Subcutaneous adipose tissue (tissue), 4 donors: ENCODE results near the gene CSF1R. TPM values are rescaled to one million over a fixed set of nuclear protein-coding genes. Genes with fewer than 3 reads are reported as not detected.

Experiments used
- total RNA-seq, 4 donors: library from RNA; depleted of rRNA; stranded (reverse); fragments of >200 nt; gene quantifications; one replicate each; pipeline ENCODE4 v1.1.0, GENCODE V29; 2016
- TF ChIP-seq, protein P1 (sequence below): fragments of 450-650 bp; IDR thresholded peaks from one replicate; pipeline ENCODE4 v1.5.1; 2016; ENCODE audit warnings: low read depth, mild to moderate bottlenecking, control low read depth, antibody characterized with exemption, moderate library complexity

CSF1R gene
- 100 to 1,000 TPM in 2 of 4 donors, 10 to 100 TPM in 2; 35.2 to 152 (median 79.7) TPM for total RNA-seq

DNA sequence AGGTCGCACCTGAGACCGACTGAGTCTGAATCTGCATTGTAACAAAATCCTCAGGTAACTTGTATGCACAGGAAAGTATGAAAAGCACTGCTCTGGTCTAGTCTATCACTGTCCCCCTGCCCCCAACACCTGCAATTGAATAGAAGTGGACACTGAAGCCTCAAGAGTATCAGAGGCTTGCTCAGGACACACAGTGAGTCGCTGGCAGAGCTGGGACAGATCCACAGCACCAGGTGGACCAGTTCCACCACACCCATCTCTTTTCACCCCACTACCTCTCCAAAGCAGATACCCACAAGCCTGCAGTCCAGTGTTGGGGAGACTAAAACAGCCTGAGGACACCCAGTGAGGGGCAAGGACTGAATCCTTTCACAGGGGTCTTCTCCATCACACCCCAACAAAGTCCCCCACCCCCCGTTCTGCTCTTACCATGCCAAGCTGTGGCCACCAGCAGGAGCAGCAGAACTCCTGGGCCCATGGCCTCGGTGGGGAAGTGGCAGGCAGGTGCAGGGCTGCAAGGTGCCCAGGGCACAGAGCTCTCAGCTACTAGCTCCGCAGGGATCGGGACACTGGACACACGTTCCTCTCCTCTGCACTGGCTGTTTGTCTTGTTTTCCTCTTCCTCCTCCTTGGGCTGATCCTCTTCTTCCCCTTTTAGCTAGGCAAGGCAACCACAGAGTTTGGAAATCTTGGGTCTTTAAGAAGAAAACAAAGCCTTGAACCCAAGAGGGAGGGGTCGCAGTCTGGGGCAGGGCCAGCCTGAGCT, at the start of gene CSF1R:
Gene CSF1R (minus strand): TSS at position 605 of the 766 bp plus-strand sequence. CDS start 127 bp downstream, at position 478.
- TF ChIP-seq, protein P1, sequence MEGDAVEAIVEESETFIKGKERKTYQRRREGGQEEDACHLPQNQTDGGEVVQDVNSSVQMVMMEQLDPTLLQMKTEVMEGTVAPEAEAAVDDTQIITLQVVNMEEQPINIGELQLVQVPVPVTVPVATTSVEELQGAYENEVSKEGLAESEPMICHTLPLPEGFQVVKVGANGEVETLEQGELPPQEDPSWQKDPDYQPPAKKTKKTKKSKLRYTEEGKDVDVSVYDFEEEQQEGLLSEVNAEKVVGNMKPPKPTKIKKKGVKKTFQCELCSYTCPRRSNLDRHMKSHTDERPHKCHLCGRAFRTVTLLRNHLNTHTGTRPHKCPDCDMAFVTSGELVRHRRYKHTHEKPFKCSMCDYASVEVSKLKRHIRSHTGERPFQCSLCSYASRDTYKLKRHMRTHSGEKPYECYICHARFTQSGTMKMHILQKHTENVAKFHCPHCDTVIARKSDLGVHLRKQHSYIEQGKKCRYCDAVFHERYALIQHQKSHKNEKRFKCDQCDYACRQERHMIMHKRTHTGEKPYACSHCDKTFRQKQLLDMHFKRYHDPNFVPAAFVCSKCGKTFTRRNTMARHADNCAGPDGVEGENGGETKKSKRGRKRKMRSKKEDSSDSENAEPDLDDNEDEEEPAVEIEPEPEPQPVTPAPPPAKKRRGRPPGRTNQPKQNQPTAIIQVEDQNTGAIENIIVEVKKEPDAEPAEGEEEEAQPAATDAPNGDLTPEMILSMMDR: no peak

DNA sequence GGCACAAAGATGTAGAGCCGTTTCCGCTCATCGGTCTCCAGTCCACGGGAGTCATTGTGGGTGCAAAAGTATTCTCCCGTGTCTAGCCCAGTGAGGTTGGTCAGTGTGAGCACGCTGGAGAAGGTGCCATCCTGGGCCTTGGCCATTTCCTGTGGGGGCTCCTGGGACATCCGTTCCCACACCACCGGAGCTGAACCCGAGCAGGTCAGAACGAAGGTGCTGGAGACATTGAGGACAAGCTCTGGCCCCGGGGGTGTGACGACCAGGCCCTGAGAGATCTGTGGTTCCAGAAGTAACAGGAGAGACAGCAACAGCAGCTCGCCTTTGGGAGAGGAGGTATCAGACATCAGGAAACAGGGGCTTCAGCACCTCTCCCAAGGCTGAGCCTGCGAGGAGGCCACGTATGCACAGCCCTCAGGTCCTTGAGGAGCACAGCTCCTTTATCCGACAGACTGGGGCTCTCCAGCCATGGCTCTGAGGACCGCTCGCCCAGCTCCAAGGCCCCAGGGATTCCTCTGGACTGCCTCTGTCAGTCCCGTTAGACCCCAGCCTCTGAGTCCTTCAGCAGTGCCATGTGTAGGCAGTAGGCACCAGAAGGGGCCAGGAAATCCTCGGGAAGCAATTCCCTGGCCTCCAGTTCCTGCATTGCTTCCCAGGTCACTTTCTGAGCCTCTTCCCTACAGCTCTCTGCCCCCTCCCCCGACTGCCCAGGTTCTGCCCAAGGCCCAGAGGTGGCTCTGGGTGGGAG, 49.4 kb upstream of the CSF1R start:
- TF ChIP-seq, protein P1: no peak

DNA sequence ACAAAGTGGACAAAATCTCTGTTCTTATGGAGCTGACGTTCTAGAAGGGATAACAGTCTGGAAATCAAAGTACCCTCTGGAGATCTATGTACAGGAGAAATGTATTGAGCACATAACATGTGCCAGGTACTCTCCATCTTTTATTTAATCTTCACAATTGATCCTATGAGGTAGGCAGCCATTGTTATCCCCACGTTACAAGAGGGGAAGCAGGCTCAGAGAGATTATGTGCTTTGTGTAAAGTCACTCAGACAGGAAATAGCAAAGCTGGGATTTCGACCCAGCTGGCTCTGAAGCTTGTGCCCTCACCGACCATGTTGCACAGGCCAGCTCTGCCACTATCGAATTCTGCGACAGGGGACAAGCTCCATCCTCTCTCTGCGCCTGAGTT, 47.8 kb upstream of the CSF1R start:
- TF ChIP-seq, protein P1: no peak

DNA sequence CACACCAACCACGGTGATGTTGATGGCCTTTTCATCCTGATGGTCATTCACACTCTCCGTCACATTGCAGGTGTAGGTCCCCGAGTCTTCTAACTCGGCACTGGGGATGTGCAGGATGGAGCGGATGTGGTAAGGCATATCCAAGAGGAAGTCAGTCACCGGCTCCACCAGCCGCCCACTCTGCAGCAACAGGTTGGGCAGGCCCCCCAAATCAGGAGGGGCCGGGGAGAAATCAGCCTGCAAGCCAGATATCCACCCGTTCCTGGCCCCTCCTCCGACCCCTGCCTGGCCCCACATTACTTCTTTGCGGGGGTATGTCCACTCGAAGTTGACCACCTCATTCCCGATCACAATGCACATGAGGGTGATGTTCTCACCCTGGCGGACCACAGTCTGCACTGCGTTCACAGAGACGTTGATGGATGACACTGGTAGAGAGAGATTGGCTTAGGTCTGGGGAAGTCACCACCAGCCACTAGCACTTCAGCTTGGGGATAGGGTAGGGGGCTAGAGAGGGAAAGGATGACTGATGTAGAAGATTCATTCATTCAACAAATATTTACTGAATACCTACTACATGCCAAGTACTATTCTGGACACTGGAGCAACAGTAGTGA, 47.3 kb upstream of the CSF1R start:
- TF ChIP-seq, protein P1: no peak

DNA sequence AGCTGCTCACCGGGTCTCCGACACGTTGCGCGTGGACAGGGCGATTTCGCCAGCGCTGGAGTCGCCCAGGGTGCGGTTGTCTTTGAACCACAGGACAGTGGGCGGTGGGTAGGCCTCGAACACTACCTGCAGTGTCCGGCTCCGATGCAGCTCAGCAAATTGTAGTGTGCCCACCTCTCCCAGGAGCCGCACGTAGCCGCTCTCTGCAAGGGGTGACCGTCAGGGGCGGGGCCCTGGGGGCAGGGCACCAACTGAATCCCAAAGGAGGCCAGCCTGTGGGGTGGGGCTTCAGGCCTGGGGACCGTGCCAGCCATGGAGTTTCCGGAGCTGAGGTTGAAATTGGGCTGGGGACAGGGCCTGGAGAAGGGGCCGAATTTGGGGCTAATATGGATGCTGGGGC, 46.4 kb upstream of the CSF1R start:
- TF ChIP-seq, protein P1: no peak

DNA sequence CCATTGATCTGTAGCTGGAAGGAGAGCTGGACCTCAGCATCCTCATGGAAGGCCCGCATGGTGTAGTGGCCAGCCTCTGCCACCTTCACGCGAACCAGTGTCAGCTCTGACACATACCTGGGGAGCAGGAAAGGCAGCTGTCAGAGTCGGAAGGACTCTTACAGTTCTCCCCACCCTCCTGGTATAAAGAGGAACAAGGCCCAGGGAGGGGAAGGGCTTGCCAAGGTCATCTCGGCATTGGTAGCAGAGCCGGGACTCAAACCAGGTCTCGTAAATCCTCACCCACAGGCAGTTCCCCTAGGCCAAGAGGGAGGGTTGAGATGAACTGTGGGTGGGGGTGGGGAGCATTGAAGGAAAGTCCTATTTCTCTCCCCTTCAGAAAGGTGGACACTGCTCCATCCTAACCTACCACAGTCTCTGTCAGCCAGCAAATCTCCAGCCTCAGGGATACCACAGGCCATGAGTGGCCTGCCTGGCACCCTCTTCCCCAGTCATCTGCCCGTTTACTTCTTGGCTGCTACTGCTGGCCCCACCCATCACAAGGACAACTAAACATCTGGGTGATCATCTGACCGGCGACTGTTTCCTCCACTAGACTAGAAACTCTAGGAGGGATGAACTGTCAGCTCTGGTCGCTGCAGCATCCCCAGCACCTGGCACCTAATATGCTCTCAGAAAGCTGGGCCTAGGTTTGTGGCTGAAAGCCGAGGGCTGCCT, 45.8 kb upstream of the CSF1R start:
- TF ChIP-seq, protein P1: no peak
